GM19238 (cell line): ENCODE results near the gene ROCK2.

Experiments used
- DNase-seq: peaks from one replicate; pipeline ENCODE4 v3.0.0; 2011; ENCODE audit warnings: low spot score; ENCODE audit not compliant: insufficient read length

ROCK2 gene

GRCh38 chr2:11344342-11344955, at the start of gene ROCK2:
Gene ROCK2, minus strand, starts transcription at chr2:11344636. Its CDS starts 500 bp downstream, at chr2:11344136.
- DNase-seq = peak; percentile 80

DNA sequence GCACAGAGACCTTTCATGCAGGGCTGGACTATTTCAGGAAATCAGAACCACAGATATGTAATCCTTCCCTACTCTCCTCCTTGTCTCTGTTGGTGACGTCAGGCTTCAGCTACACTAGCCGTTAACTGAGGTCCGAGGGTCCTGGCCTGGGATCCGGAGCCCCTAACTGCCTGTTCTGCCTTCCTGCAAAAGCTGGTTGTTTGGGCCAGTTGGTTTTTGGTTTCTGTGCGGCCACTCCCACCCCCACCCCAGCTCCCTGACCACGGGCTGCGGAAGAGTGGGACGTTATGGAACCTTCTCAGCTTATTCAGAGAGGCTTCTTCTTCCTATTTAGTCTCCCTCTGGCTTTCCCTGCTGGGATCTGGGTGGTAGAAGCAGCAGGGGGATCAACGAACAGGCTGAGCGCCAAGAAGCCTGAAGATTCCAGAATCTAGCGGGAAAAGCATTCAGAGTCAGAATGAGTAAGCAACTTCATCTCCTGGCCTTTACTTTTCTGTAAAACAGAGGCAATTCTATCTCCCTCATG, 49.3 kb upstream of the ROCK2 start:
- DNase-seq = no peak

DNA sequence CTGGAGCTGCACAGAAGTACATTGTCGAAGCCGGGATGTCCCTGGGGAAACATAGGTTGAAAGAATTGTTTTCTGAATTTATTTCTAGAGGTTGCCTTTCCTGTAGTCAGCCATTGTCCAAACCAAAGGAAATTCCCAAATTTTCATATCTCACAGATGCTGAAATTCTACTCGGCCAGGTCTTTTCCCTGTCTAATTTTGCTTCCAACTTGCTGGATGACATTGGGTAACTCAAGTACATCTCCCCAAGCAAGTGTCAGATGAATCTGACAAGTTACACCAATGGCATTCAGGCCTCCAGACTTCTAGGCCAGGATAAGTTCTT, 47.5 kb upstream of the ROCK2 start:
- no peak for DNase-seq

DNA sequence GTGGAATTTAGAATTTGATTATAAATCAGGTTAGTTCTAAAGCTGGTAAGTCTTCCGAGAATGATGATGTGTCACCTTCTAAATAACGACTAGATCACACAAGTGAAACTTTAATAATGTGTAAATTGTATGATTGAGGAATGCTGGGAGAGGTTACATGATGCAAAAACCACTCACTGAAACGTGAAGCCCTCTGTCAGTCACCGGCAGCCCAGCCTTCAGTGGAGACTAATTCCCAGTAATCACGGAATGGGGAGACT, 45.9 kb upstream of the ROCK2 start:
- no peak for DNase-seq

GRCh38 chr2:11389551-11390398, 45.3 kb upstream of the ROCK2 start:
- DNase-seq = no peak

- no peak for DNase-seq
Observed at GRCh38 chr2:11389052-11389420, 44.6 kb upstream of the ROCK2 start.

- DNase-seq = no peak
Observed at GRCh38 chr2:11388262-11389051, 44.0 kb upstream of the ROCK2 start.

DNA sequence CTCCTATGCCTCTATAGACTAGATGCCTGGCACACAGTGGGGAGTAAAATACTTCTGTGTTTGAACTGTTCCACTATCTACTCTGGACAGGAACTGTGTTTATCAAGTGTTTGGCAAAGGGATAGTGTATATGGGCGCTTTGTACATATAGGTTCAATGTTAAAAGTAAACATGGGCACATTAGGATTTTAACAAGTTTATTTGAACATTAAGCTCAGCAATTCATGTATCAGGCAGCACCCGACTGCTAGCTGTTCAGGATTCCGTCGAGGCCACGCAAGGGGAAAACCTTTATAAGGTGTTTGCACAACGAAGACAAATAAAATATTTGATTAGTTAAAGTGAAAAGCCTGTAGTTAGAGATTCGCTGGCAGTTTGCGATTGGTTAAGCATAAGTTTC, 43.4 kb upstream of the ROCK2 start:
- DNase-seq = no peak

DNA sequence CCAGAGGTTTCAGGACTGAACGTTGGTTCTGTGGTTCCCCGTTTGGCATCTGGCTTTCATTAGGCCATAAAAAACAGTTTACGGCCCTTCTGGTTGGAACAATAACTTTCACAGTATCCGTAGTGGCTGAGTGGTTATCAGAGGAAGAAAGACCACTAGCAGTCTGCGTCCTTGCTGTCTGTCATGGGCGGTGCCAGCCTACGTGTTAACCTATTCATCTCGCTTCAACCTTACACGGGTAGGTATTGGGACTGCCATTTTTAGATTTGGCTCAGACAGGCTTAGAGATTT, 42.6 kb upstream of the ROCK2 start:
- DNase-seq = no peak

DNA sequence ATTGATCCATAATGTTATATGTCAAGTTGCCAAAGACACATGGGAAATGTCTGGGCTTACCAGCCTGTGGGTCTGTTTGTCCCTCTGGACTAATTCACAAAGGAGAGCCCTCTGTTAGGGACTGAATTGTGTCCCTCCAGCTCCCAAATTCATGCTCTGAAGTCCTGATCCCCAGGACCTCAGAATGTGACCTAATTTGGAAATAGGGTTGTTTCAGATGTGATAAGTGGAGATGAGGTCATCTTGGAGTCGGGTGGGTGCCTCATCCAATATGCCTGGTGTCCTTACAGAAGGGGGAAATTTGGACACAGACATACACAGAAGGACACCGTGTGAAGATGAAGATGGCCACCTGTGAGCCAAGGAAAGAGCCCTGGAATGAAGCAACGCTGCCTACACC, 41.4 kb upstream of the ROCK2 start:
- DNase-seq = no peak

GRCh38 chr2:11385216-11385615, 40.8 kb upstream of the ROCK2 start:
- DNase-seq = no peak

DNA sequence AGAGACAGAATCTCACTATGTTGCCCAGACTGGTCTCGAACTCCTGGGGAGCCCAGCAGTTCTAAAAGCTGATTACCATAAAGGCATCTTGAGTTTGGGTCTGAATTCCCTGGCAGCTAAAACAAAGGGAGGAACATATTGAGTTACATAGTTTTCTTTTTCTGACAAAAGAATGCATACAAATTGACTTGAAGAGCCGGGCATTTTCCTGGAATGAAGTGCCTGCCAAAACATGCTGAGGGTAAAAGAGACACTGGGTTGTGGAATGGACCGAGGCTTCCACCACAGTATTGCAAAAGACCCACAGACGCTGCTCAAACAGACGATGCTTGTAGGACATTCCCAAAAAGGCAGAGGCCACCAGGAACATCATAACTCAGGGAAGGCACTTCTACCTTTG, 35.1 kb upstream of the ROCK2 start:
- DNase-seq = no peak

GRCh38 chr2:11377928-11378545, 33.6 kb upstream of the ROCK2 start:
- peak; percentile 53 for DNase-seq

DNA sequence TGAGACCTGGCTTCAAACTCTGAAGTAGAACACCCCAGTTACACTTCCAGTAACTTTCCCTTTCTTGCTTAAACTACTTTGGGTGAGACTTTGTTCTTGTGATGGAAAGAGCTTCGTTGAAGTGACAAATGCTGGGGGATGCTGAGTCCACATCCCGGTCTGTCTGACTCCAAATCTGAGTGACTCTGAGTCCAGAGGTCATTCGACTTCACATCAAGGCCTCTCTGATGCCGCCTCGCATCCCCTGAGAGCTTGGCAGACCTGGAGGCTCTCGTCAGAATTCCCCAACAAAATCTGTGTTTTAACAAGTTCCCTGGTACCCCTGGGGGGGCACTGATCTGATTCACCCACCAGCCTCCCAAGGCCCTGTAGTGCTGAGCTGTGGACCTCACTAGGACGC, 31.6 kb upstream of the ROCK2 start:
- DNase-seq = no peak

DNA sequence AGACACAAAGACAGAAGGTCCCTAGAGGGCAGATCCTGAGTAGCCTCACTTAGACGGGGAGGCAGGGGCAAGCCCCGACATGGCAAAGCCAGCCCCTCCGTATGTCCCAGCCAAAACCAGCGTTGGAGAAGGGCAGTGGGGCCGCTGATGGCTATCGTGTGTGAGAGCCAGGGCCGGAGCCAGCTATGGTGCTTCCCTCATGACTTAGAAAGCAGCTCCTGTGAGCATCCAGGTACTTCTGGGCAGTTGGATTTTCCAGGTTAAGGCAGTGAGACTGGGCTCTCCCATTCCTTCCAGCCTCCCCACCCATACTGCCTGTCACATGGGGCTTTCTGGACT, 31.2 kb upstream of the ROCK2 start:
- no peak for DNase-seq

DNA sequence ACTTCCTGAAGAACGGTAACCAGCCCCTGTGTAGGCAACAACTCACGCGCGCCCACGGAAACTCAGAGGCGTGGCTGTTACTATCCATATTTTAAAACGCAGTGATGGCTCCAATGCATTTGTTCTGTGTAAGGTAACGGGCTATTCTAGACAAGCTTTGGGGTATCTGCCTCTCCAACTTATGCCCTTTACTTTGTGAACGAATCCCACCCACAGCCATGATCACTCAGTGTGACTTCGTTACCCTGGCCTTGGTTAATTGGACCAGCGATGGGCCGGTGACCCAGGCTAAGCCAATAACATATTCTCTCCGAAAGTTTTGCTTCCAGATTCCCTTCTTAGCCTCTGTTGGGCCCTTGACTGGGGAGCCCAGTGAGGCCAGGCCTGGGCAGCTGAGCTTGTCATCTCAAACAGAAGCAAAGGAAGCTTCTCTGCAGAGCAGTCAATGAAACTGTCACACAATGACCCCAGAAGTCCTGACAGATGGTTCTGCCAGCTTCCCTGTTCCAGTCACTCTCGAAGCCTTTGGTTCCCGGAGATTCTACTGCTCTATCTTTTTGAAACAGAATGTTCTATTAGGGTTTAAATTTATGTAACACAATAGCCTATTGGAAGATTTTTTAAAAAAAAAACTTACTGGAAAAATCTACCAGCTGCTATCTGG, 30.7 kb upstream of the ROCK2 start:
- DNase-seq = no peak

GRCh38 chr2:11373096-11373495, 28.7 kb upstream of the ROCK2 start:
- DNase-seq = no peak

GRCh38 chr2:11371092-11371937, 26.9 kb upstream of the ROCK2 start:
- no peak for DNase-seq

- DNase-seq = no peak
Observed at GRCh38 chr2:11370377-11371091, 26.1 kb upstream of the ROCK2 start.

GRCh38 chr2:11368059-11368572, 23.7 kb upstream of the ROCK2 start:
- no peak for DNase-seq
